Measurements from ENCODE around the gene FHL5.

DNA sequence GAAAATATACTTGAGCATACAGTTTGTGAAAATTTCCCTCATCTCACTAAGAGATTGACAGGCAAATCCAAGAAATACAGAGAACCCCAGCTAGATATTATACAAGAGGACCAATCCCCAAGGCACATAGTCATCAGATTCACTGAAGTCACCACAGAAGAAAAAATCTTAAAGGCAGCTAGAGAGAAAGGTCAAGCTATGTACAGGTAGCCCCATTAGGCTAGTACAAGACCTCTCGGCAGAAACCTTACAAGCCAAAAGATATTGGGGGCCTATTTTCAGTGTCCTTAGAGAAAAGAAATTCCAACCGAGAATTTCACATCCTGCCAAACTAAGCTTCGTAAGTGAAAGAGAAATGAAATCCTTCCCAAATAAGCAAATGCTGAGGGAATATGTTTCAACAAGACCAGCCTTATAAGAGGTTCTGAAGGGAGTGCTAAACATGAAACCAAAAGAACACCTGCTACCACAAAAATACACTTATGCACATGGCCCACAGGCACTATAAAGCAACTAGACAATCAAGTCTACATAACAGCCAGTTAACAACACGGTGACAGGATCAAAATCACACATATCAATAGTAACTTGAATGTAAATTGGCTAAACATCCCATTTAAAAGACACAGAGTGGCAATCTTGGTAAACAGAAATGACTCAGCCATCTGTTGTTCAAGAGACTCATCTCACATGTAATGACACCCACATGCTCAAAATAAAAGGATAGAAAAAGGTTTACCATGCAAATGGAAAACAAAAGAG, 96.3 kb downstream of the FHL5 start:
- TF ChIP-seq, protein P1, sequence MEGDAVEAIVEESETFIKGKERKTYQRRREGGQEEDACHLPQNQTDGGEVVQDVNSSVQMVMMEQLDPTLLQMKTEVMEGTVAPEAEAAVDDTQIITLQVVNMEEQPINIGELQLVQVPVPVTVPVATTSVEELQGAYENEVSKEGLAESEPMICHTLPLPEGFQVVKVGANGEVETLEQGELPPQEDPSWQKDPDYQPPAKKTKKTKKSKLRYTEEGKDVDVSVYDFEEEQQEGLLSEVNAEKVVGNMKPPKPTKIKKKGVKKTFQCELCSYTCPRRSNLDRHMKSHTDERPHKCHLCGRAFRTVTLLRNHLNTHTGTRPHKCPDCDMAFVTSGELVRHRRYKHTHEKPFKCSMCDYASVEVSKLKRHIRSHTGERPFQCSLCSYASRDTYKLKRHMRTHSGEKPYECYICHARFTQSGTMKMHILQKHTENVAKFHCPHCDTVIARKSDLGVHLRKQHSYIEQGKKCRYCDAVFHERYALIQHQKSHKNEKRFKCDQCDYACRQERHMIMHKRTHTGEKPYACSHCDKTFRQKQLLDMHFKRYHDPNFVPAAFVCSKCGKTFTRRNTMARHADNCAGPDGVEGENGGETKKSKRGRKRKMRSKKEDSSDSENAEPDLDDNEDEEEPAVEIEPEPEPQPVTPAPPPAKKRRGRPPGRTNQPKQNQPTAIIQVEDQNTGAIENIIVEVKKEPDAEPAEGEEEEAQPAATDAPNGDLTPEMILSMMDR (conservative IDR thresholded peaks at IDR 0.05) = no peak
- TF ChIP-seq EZH2 (IDR thresholded peaks at IDR 0.05; ENCODE audit: low read depth) = no peak

Data from PC-9 (cell line).